DMS114 treated with DMSO at 0.1 percent for 48 hours (cell line): ENCODE data around the gene NEUROD6.

Source experiments
- DNase-seq: peaks from one replicate; lab custom pipeline; 2025; ENCODE audit not compliant: unreplicated experiment; lab: John Stamatoyannopoulos, UW

Gene NEUROD6

GRCh38 chr7:31340603-31341002 lies at the start of gene NEUROD6:
TSS of gene NEUROD6 (minus strand) at chr7:31340726. CDS start at chr7:31339268, 1,458 bp downstream.
- DNase-seq, result no peak

- no peak for DNase-seq
Measured at GRCh38 chr7:31384466-31384865, 43.9 kb upstream of the NEUROD6 start.

GRCh38 chr7:31382722-31383121 lies 42.2 kb upstream of the NEUROD6 start:
- no peak for DNase-seq

- no peak for DNase-seq
Measured at GRCh38 chr7:31373337-31374289, 33.1 kb upstream of the NEUROD6 start.

- DNase-seq, result no peak
Measured at GRCh38 chr7:31372231-31372959, 31.9 kb upstream of the NEUROD6 start.

- DNase-seq, result no peak
Measured at GRCh38 chr7:31371621-31372020, 31.1 kb upstream of the NEUROD6 start.

- DNase-seq, result no peak
Measured at GRCh38 chr7:31370609-31371008, 30.1 kb upstream of the NEUROD6 start.

- no peak for DNase-seq
Measured at GRCh38 chr7:31368620-31369019, 28.1 kb upstream of the NEUROD6 start.

GRCh38 chr7:31363496-31363895 lies 23.0 kb upstream of the NEUROD6 start:
- no peak for DNase-seq

- no peak for DNase-seq
Measured at GRCh38 chr7:31363051-31363450, 22.5 kb upstream of the NEUROD6 start.

- no peak for DNase-seq
Measured at GRCh38 chr7:31362401-31362800, 21.9 kb upstream of the NEUROD6 start.

GRCh38 chr7:31358467-31358866 lies 17.9 kb upstream of the NEUROD6 start:
- no peak for DNase-seq

GRCh38 chr7:31345421-31345820 lies 4.9 kb upstream of the NEUROD6 start:
- no peak for DNase-seq

- no peak for DNase-seq
Measured at GRCh38 chr7:31343516-31344305, 3.2 kb upstream of the NEUROD6 start.

- no peak for DNase-seq
Measured at GRCh38 chr7:31341141-31341540, 615 bp upstream of the NEUROD6 start.

GRCh38 chr7:31340051-31340450 lies 475 bp downstream of the NEUROD6 start:
- no peak for DNase-seq

GRCh38 chr7:31338706-31339105 lies 1.8 kb downstream of the NEUROD6 start:
- no peak for DNase-seq

GRCh38 chr7:31337002-31337565 lies 3.4 kb downstream of the NEUROD6 start:
- DNase-seq, result no peak

GRCh38 chr7:31336202-31337001 lies 4.1 kb downstream of the NEUROD6 start:
- no peak for DNase-seq

- no peak for DNase-seq
Measured at GRCh38 chr7:31335884-31336201, 4.7 kb downstream of the NEUROD6 start.
